Peyer's patch (tissue), 4 donors: ENCODE data around the gene PLCL2.

Experiments used
- CTCF ChIP-seq, 6 experiments: fragments of 450-650 bp in 4 of 6; fragments of 200-600 bp in 2 of 6; sonication (generic) in 1 of 6; IDR thresholded peaks; one replicate each; pipeline ENCODE4 v1.5.1; 2017 to 2019; ENCODE audit warnings: antibody characterized with exemption in 6 of 6, mild to moderate bottlenecking in 3 of 6, moderate library complexity in 1 of 6
- POLR2A ChIP-seq, 2 donors: fragments of 450-650 bp; IDR thresholded peaks; one replicate each; pipeline ENCODE4 v1.5.1; 2017; ENCODE audit warnings: antibody characterized with exemption in 2 of 2, mild to moderate bottlenecking in 2 of 2, moderate library complexity in 2 of 2

GRCh38 chr3:16883057-16883722 is 1.6 kb upstream of the PLCL2 start:
- TF ChIP-seq CTCF (IDR thresholded peaks at IDR 0.05) (no peak), POLR2A (IDR thresholded peaks at IDR 0.05) (no peak)
